Gastrocnemius medialis (tissue), 4 donors: Measurements from ENCODE around the gene ALDH4A1.

Source experiments
- POLR2A ChIP-seq, 2 donors: fragments of 450-650 bp; IDR thresholded peaks; one replicate each; pipeline ENCODE4 v1.6.1; 2017; ENCODE audit warnings: antibody characterized with exemption in 2 of 2, mild to moderate bottlenecking in 2 of 2, moderate library complexity in 2 of 2
- TF ChIP-seq, protein P1 (sequence below), 5 experiments: fragments of 450-650 bp in 3 of 5; fragments of 200-600 bp in 2 of 5; sonication (generic) in 2 of 5; IDR thresholded peaks in 4 of 5; conservative IDR thresholded peaks in 1 of 5; 1 replicate in 4 of 5; 2 replicates in 1 of 5; pipeline ENCODE4 v1.5.1; 2016 to 2019; ENCODE audit warnings: antibody characterized with exemption in 5 of 5, mild to moderate bottlenecking in 3 of 5, moderate library complexity in 3 of 5

DNA sequence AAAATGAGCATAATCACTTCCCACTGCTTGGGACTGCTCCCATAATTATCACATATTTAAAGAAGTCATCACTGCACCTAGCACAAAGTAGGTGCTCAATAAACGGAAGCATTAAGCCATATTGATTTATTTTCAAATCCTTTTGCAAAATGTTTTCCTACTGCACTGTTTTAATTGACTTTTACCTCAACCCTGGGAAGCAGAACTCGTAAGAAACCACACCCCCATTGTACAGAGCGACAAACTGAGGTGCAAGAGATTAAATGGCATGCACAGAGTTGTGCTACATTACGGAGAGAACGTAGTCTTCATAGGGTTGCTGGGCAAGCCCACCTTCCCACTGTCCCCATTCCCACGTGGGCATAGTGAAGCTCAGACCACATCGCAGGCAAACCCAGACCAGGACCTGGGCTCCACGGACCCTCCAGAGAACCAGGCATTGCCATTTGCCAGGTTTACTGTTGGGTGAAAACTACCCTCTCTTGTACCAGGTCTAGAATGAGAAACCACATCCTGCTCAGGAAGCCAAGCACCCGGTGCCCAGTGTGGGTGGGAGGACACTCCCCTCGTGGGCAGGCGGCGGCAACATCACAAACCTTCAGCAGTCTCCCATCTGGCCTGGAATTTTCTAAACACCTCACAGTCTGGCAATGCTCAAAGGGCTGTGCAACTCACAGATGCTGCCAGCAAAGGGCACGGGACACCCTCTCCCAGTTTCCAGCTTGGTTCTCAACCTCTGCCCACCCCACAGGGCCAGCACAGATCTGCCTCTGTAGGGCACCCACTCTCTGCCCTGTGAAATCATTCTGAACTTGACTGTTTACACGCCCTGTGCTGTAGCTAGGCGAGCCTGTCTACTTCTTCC is 45.9 kb upstream of the ALDH4A1 start:
- TF ChIP-seq, protein P1, sequence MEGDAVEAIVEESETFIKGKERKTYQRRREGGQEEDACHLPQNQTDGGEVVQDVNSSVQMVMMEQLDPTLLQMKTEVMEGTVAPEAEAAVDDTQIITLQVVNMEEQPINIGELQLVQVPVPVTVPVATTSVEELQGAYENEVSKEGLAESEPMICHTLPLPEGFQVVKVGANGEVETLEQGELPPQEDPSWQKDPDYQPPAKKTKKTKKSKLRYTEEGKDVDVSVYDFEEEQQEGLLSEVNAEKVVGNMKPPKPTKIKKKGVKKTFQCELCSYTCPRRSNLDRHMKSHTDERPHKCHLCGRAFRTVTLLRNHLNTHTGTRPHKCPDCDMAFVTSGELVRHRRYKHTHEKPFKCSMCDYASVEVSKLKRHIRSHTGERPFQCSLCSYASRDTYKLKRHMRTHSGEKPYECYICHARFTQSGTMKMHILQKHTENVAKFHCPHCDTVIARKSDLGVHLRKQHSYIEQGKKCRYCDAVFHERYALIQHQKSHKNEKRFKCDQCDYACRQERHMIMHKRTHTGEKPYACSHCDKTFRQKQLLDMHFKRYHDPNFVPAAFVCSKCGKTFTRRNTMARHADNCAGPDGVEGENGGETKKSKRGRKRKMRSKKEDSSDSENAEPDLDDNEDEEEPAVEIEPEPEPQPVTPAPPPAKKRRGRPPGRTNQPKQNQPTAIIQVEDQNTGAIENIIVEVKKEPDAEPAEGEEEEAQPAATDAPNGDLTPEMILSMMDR (IDR thresholded peaks at IDR 0.05 in 4 of 5, conservative IDR thresholded peaks at IDR 0.05 in 1 of 5) = no peak
- TF ChIP-seq POLR2A (IDR thresholded peaks at IDR 0.05) = no peak
